HepG2 (cell line): ENCODE measurements around the gene TULP4. TPM values are rescaled to one million over a fixed set of nuclear protein-coding genes. Genes with fewer than 3 reads are reported as not detected.

Experiments used
- AFF4 ChIP-seq: sonication (generic); formaldehyde crosslinking; IDR thresholded peaks from 2 replicates; pipeline ENCODE4 v1.4.0; 2020; ENCODE audit warnings: missing genetic modification reagents
- ARID4A ChIP-seq: sonication (generic); formaldehyde crosslinking; IDR thresholded peaks from 2 replicates; pipeline ENCODE4 v1.5.0; 2020; ENCODE audit warnings: mild to moderate bottlenecking, missing genetic modification reagents, borderline replicate concordance
- CREB1 ChIP-seq, 2 experiments: fragments of 450-650 bp in 1 of 2; IDR thresholded peaks; 2 replicates each; pipeline ENCODE4 v1.6.1; 2016 to 2017; ENCODE audit warnings: control low read depth in 1 of 2, mild to moderate bottlenecking in 1 of 2, missing compliant biosample characterization in 1 of 2, missing genetic modification characterization in 1 of 2
- E2F5 ChIP-seq: sonication (generic); formaldehyde crosslinking; conservative IDR thresholded peaks from 2 replicates; pipeline ENCODE4 v1.4.0; 2020; ENCODE audit warnings: missing genetic modification reagents
- ETS1 ChIP-seq: sonication (generic); formaldehyde crosslinking; IDR thresholded peaks from 2 replicates; pipeline ENCODE4 v1.4.0; 2020; ENCODE audit warnings: missing genetic modification reagents
- FOXP1 ChIP-seq, 2 experiments: fragments of 450-650 bp in 1 of 2; IDR thresholded peaks; 2 replicates each; pipeline ENCODE4 v1.6.1; 2017 to 2018; ENCODE audit warnings: antibody characterized with exemption in 1 of 2
- KDM3A ChIP-seq: IDR thresholded peaks from 2 replicates; pipeline ENCODE4 v1.6.1; 2018; ENCODE audit warnings: low read depth, missing compliant biosample characterization
- RARA ChIP-seq: IDR thresholded peaks from 2 replicates; pipeline ENCODE4 v1.6.1; 2016; ENCODE audit warnings: missing genetic modification reagents, missing compliant biosample characterization
- SKIL ChIP-seq: sonication (generic); formaldehyde crosslinking; IDR thresholded peaks from 2 replicates; pipeline ENCODE4 v1.8.0; 2022; ENCODE audit warnings: missing genetic modification reagents, mild to moderate bottlenecking, moderate library complexity, borderline replicate concordance
- SMYD3 ChIP-seq: sonication (generic); formaldehyde crosslinking; IDR thresholded peaks from 2 replicates; pipeline ENCODE4 v1.8.1; 2023; ENCODE audit warnings: mild to moderate bottlenecking, missing genetic modification reagents
- ZNF564 ChIP-seq: sonication (generic); formaldehyde crosslinking; IDR thresholded peaks from 2 replicates; pipeline ENCODE4 v1.8.1; 2023; ENCODE audit warnings: mild to moderate bottlenecking, missing genetic modification reagents
- ZNF704 ChIP-seq: sonication (generic); formaldehyde crosslinking; IDR thresholded peaks from 2 replicates; pipeline ENCODE4 v1.8.1; 2023; ENCODE audit warnings: mild to moderate bottlenecking, inconsistent platforms, moderate library complexity, missing genetic modification reagents, borderline replicate concordance
- polyA plus RNA-seq, 8 experiments: library from polyadenylated mRNA; depleted of rRNA in 3 of 8; stranded (reverse) in 7 of 8; unstranded in 1 of 8; fragments of >200 nt; fragmentation: Illumina TruSeq in 4 of 8; extraction: Trizol in 4 of 8; gene quantifications; 2 replicates each; pipeline versions ENCODE4 v1.2.1 to v1.2.3, GENCODE V29; 2011 to 2016; ENCODE audit warnings: low read depth in 4 of 8, missing spikeins in 1 of 8, mixed read lengths in 1 of 8; ENCODE audit not compliant: insufficient read depth in 1 of 8
- total RNA-seq, 5 experiments: library from RNA; depleted of rRNA; stranded (reverse); fragments of >200 nt; fragmentation: Illumina TruSeq; extraction: Trizol; gene quantifications; 2 replicates each; pipeline ENCODE4 v1.2.3, GENCODE V29; 2016; ENCODE audit warnings: low read depth in 1 of 5

The TULP4 gene
- total and polyA plus RNA-seq, 2 of the 13 experiments (the other 11 are each of a cell fraction or from before 2014, with no cell fraction given) = 21.1 to 122 TPM

- TF ChIP-seq ARID4A (CRISPR knock-in tag) = peak; percentile 51; the same call in 1 of the 2 replicates
- no peak for TF ChIP-seq ETS1 (CRISPR knock-in tag)
- no peak for TF ChIP-seq ZNF704 (CRISPR knock-in tag)
- TF ChIP-seq CREB1 (IDR thresholded peaks at IDR 0.05) = no peak
- peak; percentile 73 for TF ChIP-seq CREB1 (CRISPR knock-in tag; IDR thresholded peaks at IDR 0.05)
- peak; percentile 92 for TF ChIP-seq RARA (CRISPR knock-in tag)
- peak; percentile 33; the same call in 1 of the 2 replicates for TF ChIP-seq ZNF564 (CRISPR knock-in tag)
- peak; percentile 36; the same call in 1 of the 2 replicates for TF ChIP-seq KDM3A (CRISPR knock-in tag)
- TF ChIP-seq FOXP1 (IDR thresholded peaks at IDR 0.05) = peak; percentile 54; the same call in 1 of the 2 replicates
- peak; percentile 95 for TF ChIP-seq FOXP1 (CRISPR knock-in tag; IDR thresholded peaks at IDR 0.05)
- no peak for TF ChIP-seq AFF4 (CRISPR knock-in tag)
- TF ChIP-seq E2F5 (CRISPR knock-in tag) = no peak
- TF ChIP-seq SMYD3 (CRISPR knock-in tag) = peak; percentile 81; the same call in 1 of the 2 replicates
- peak; percentile 67 for TF ChIP-seq SKIL
These were observed 242.5 kb downstream of the TULP4 start (continued) for GRCh38 chr6:158554611-158555361.
